HCT116 (cell line): Measurements from ENCODE around the gene FHDC1. TPM values are rescaled to one million over a fixed set of nuclear protein-coding genes. Genes with fewer than 3 reads are reported as not detected.

Experiments
- ATAC-seq: fragments of 200-7000 bp; cut with Tn5 transposase; 2 replicates; pipeline ENCODE4 v1.9.1; 2020; ENCODE audit warnings: mild to moderate bottlenecking, moderate library complexity
- BruUV-seq: library from RNA; stranded (reverse); fragments of 400-500 nt; replicated peaks from 2 replicates; lab custom pipeline; 2021; lab: Mats Ljungman, UMichigan
- CTCF ChIA-PET: fragments of 300-600 bp; sonication (Branson Sonifier 250); formaldehyde crosslinking; loops from one replicate; lab custom pipeline; 2021; ENCODE audit warnings: antibody characterized with exemption; lab: Charles Lee
- POLR2A ChIA-PET: fragments of 300-600, 350-600 bp; sonication (Branson Sonifier 250); formaldehyde crosslinking; loops from one replicate; lab custom pipeline; 2021; ENCODE audit warnings: antibody characterized with exemption; lab: Charles Lee
- RAD21 ChIA-PET, 2 experiments: fragments of 300-600 bp; sonication (Branson Sonifier 250); formaldehyde crosslinking; loops; one replicate each; lab custom pipeline; 2023; ENCODE audit warnings: low total read pairs in 2 of 2; ENCODE audit not compliant: uncharacterized antibody in 2 of 2, unreplicated experiment in 2 of 2, low non-redundant PET in 1 of 2; lab: Charles Lee
- DNase-seq: peaks from one replicate; pipeline ENCODE4 v3.0.0-alpha.2; 2010; ENCODE audit warnings: low read depth, low spot score
- H2AFZ ChIP-seq: fragments of 200-600 bp; shearing (Covaris generic), sonication (generic); 2 replicates; pipeline ENCODE4 v1.6.1; 2017; ENCODE audit warnings: low read depth, mixed run types, mixed read lengths, antibody characterized with exemption, low read length; ENCODE audit not compliant: poor library complexity, severe bottlenecking
- H3K27ac ChIP-seq: 2 replicates; pipeline ENCODE4 v1.5.1; 2012; ENCODE audit warnings: low read depth, low read length
- H3K27me3 ChIP-seq: fragments of 200-600 bp; sonication (generic); 2 replicates; pipeline ENCODE4 v1.6.1; 2016; ENCODE audit warnings: mixed run types, low read length, mixed read lengths; ENCODE audit not compliant: insufficient read depth
- H3K36me3 ChIP-seq, 2 experiments: fragments of 200-500 bp in 1 of 2; fragments of 200-600 bp in 1 of 2; sonication (Bioruptor generic) in 1 of 2; sonication (generic) in 1 of 2; 2 replicates each; pipeline versions ENCODE4 v1.5.1 to v1.6.1; 2014 to 2016; ENCODE audit warnings: low read length in 2 of 2, inconsistent platforms in 1 of 2, mixed read lengths in 1 of 2, mixed run types in 1 of 2; ENCODE audit not compliant: insufficient read depth in 2 of 2, control insufficient read depth in 1 of 2
- H3K4me1 ChIP-seq, 2 experiments: fragments of 200-600 bp in 1 of 2; sonication (generic) in 1 of 2; 2 replicates each; pipeline versions ENCODE4 v1.5.1 to v1.6.1; 2012 to 2017; ENCODE audit warnings: low read length in 2 of 2, inconsistent platforms in 1 of 2, mild to moderate bottlenecking in 1 of 2, mixed read lengths in 1 of 2, mixed run types in 1 of 2, moderate library complexity in 1 of 2; ENCODE audit not compliant: insufficient read depth in 2 of 2, control insufficient read depth in 1 of 2
- H3K4me2 ChIP-seq: fragments of 200-600 bp; sonication (generic); 2 replicates; pipeline ENCODE4 v1.6.1; 2017; ENCODE audit warnings: mixed run types, low read length, mixed read lengths
- H3K4me3 ChIP-seq, 2 experiments: fragments of 200-600 bp in 1 of 2; sonication (generic) in 1 of 2; replicated peaks in 1 of 2; 2 replicates each; pipeline ENCODE4 v1.5.1; 2011 to 2016; ENCODE audit warnings: low read length in 2 of 2, control low read depth in 1 of 2, low read depth in 1 of 2, mild to moderate bottlenecking in 1 of 2, mixed read lengths in 1 of 2, mixed run types in 1 of 2
- H3K79me2 ChIP-seq: fragments of 200-600 bp; sonication (generic); 2 replicates; pipeline ENCODE4 v1.6.1; 2017; ENCODE audit warnings: mild to moderate bottlenecking, mixed run types, low read length, moderate library complexity, mixed read lengths; ENCODE audit not compliant: insufficient read depth
- H3K9ac ChIP-seq: fragments of 200-600 bp; sonication (generic); 2 replicates; pipeline ENCODE4 v1.6.1; 2016; ENCODE audit warnings: low read length, mixed read lengths
- H3K9me2 ChIP-seq: fragments of 200-600 bp; sonication (generic), shearing (Covaris generic); 2 replicates; pipeline ENCODE4 v1.6.1; 2017; ENCODE audit warnings: mixed run types, mild to moderate bottlenecking, moderate library complexity; ENCODE audit not compliant: insufficient read depth
- H3K9me3 ChIP-seq, 2 experiments: fragments of 200-500 bp in 1 of 2; fragments of 200-600 bp in 1 of 2; sonication (Bioruptor generic) in 1 of 2; sonication (generic) in 1 of 2; 2 replicates each; pipeline ENCODE4 v1.6.1; 2014 to 2017; ENCODE audit warnings: low read length in 2 of 2, mixed read lengths in 2 of 2, inconsistent platforms in 1 of 2, low read depth in 1 of 2, mild to moderate bottlenecking in 1 of 2, mixed run types in 1 of 2, moderate library complexity in 1 of 2; ENCODE audit not compliant: control insufficient read depth in 1 of 2, insufficient read depth in 1 of 2
- H4K20me1 ChIP-seq: fragments of 200-600 bp; sonication (generic), shearing (Covaris generic); 2 replicates; pipeline ENCODE4 v1.6.1; 2017; ENCODE audit warnings: mixed run types, mild to moderate bottlenecking, moderate library complexity; ENCODE audit not compliant: insufficient read depth
- CBX3 ChIP-seq: IDR thresholded peaks from 2 replicates; pipeline ENCODE4 v1.6.1; 2012; ENCODE audit warnings: low read depth
- EZH2 ChIP-seq: fragments of 200-600 bp; sonication (generic); IDR thresholded peaks from 2 replicates; pipeline ENCODE4 v1.6.1; 2017; ENCODE audit warnings: antibody characterized with exemption, mixed run types
- FOSL1 ChIP-seq: IDR thresholded peaks from 2 replicates; pipeline ENCODE4 v1.6.1; 2012; ENCODE audit warnings: low read depth
- JUND ChIP-seq: IDR thresholded peaks from 2 replicates; pipeline ENCODE4 v1.6.1; 2012
- POLR2AphosphoS5 ChIP-seq: IDR thresholded peaks from 2 replicates; pipeline ENCODE4 v1.6.1; 2011; ENCODE audit warnings: mild to moderate bottlenecking, low read depth, low read length, moderate library complexity
- SIN3A ChIP-seq: IDR thresholded peaks from 2 replicates; pipeline ENCODE4 v1.6.1; 2012; ENCODE audit warnings: low read depth
- SP1 ChIP-seq: IDR thresholded peaks from 2 replicates; pipeline ENCODE4 v1.6.1; 2012; ENCODE audit warnings: low read depth
- TCF7L2 ChIP-seq: IDR thresholded peaks from 2 replicates; pipeline ENCODE4 v1.7.0; 2011; ENCODE audit warnings: borderline replicate concordance, inconsistent platforms; ENCODE audit not compliant: insufficient read depth, insufficient read length; ENCODE audit errors: extremely low read depth
- ZFX ChIP-seq: fragments of 450-650 bp; IDR thresholded peaks from 2 replicates; pipeline ENCODE4 v1.6.1; 2017
- ZNF274 ChIP-seq: fragments of 200-500 bp; sonication (Bioruptor generic); IDR thresholded peaks from 2 replicates; pipeline ENCODE4 v1.6.1; 2014; ENCODE audit warnings: mild to moderate bottlenecking, low read depth, low read length, inconsistent platforms
- intact Hi-C: fragments of 100-400 bp; cut with micrococcal nuclease; formaldehyde crosslinking; loops from 2 replicates; pipeline ENCODE4 v1.10.0; 2022
- total RNA-seq: library from RNA; stranded (reverse); gene quantifications from one replicate; pipeline ENCODE4 v1.2.1, GENCODE V29; 2021; ENCODE audit not compliant: unreplicated experiment

The FHDC1 gene
- total RNA-seq, 1 experiment from 2014 or later, result 1.8 TPM

DNA sequence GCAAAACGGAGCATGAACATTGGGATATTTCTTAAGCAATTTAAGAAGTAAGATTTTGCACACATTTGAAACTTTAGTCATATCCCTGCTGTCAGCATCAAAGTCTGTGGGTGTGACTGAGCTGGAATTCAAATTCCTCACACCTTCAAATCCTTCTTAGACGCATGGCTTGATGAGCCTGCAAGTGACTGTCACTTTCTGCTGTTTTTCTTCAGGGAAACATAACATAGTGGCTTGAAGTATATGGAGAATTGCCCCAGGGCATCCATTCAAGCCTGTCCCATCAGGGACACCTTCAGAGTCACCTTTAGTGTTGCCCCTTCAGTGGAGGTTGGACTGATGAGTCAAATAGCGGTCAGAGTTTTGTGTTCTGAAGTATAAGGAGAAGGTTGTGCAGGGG, 17.4 kb downstream of the FHDC1 start:
- no peak overlapping the region for H3K4me2 ChIP-seq
- H3K27ac ChIP-seq, result no peak overlapping the region
- BruUV-seq, result no TSS peak
- H4K20me1 ChIP-seq, result no peaks in the 10 kb centered on the region
- H3K9ac ChIP-seq, result no peak overlapping the region
- H3K36me3 ChIP-seq, result no peaks in the 10 kb centered on the region
- ATAC-seq (0 out of 2 replicates have a peak, but pooled peaks have one; percentile 32), DNase-seq (no peak)
- TF ChIP-seq POLR2AphosphoS5 (no peak), FOSL1 (0 out of 2 replicates have a peak, but pooled peaks have one; percentile 11)
- no peak overlapping the region for H2AFZ ChIP-seq
- H3K4me1 ChIP-seq, result peaks cover 0 to 10% of the 10 kb centered on the region in 2 experiments; a peak in 2 of 4 replicates
- no peaks in the 10 kb centered on the region for H3K9me3 ChIP-seq
- no peaks in the 10 kb centered on the region for H3K9me2 ChIP-seq
- intact Hi-C loops, result no loop called here
- H3K4me3 ChIP-seq, result no peak overlapping the region
- CTCF ChIA-PET, result no interaction called here
- RAD21 ChIA-PET, result no interaction called here
- no peaks in the 10 kb centered on the region for H3K27me3 ChIP-seq
- POLR2A ChIA-PET, result no interaction called here
- H3K79me2 ChIP-seq, result no peaks in the 10 kb centered on the region

DNA sequence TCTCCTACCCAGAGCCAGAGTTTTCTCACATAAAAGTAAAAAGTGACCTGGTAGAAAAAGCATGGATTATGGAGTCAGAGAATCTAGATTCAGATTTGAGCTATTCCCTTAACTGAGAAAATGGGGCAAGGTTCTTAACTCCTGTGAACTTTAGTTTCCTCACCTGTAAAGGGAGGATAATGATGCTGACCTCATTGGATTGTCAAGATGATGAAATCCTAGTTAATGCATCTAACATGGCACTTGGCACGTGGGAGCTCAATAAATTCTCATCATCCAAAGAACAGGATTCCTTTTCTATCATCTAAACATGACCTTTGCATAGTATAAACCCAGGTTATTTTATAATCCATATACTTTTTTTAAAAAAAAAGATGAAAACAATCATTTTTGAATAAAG, 18.6 kb downstream of the FHDC1 start:
- ChIA-PET RAD21 (no interaction called here), CTCF (no interaction called here), POLR2A (no interaction called here)
- TF ChIP-seq TCF7L2 (no peak), SIN3A (no peak), CBX3 (no peak), ZNF274 (no peak), ZFX (no peak), SP1 (no peak), POLR2AphosphoS5 (no peak), JUND (no peak), EZH2 (no peak)
- Histone ChIP-seq H3K9ac (no peak overlapping the region), H3K79me2 (no peaks in the 10 kb centered on the region), H3K27me3 (no peaks in the 10 kb centered on the region), H3K9me3 (no peaks in the 10 kb centered on the region), H3K4me2 (no peak overlapping the region), H3K4me1 (peaks cover 0 to 10% of the 10 kb centered on the region in 2 experiments; a peak in 2 of 4 replicates), H3K27ac (no peak overlapping the region), H2AFZ (no peak overlapping the region), H3K36me3 (no peaks in the 10 kb centered on the region), H4K20me1 (no peaks in the 10 kb centered on the region), H3K9me2 (no peaks in the 10 kb centered on the region), H3K4me3 (no peak overlapping the region)
- intact Hi-C loops, result no loop called here
- no TSS peak for BruUV-seq
- DNase-seq (no peak), ATAC-seq (no peak)
